ENCODE results near the gene HOXB4. TPM values are rescaled to one million over a fixed set of nuclear protein-coding genes. Genes with fewer than 3 reads are reported as not detected.

Gene HOXB4
- total RNA-seq, 1 donor = 0.36 TPM

DNA sequence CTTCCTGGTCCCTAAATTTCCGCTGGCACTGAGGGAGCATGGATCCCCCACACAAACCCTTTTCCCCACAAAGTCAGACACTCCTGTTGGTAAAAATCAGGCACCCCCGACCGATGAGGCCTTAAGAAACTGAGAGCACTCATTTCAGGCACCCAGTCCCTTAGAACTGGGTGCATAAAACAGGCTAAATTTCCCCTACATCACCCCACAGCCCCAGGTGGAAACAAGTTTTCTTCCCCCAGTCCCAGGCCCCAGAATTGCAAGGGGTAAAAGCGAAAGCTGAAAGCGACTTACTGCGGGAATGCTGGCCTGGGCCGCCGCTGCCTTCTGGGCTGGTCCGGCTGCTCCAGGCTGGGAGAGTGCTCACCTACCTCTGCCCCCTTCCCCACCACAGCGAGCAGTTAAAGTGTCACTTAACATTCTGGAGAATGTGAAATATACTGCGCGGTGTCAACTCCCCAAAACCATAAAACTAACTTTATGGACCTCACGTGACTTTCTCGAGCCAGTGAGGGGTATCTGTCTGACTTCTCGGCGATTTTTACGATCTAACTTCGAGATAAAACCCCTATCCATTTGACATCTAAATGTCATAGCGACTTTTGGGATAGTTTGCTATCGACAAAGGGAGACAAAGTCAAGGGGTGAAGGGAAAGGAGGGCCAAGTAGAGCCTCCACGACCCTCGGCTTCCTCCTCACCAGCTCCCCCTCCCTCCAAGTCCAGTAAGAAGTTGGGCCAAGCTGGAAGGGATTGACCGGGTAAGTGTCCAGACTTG, 11.9 kb upstream of the HOXB4 start, which contains the start of gene HOXB3:
Gene HOXB3 (minus strand): TSS at position 411 of the 776 bp plus-strand sequence. CDS start 37,767 bp downstream, outside the sequence.
- Histone ChIP-seq H3K79me2 (ENCODE audit: insufficient read depth, low read length) (no peaks in the 10 kb centered on the region), H2AFZ (ENCODE audit: low read length) (no peak within 1 kb of the TSS), H4K20me1 (ENCODE audit: insufficient read depth, low read length) (no peaks in the 10 kb centered on the region), H3K4me2 (ENCODE audit: insufficient read depth, low read length) (no peak within 1 kb of the TSS), H3K4me1 (ENCODE audit: insufficient read depth, low read length) (peaks cover 10% of the 10 kb centered on the region), H3K9me3 (ENCODE audit: low read depth, low read length) (no peaks in the 10 kb centered on the region), H3K36me3 (ENCODE audit: insufficient read depth, low read length) (no peaks in the 10 kb centered on the region), H3K27me3 (ENCODE audit: insufficient read depth, low read length) (peaks cover 89% of the 10 kb centered on the region), H3K27ac (ENCODE audit: low read depth, low read length) (no peak within 1 kb of the TSS), H3K4me3 (ENCODE audit: insufficient read depth, low read length) (no peak within 1 kb of the TSS)
- no peak for DNase-seq (ENCODE audit: insufficient read length, low spot score, missing footprints)
- no peak for TF ChIP-seq CTCF (IDR thresholded peaks at IDR 0.05; ENCODE audit: extremely low read depth, low read depth, low read length)

- Histone ChIP-seq H3K36me3 (ENCODE audit: insufficient read depth, low read length) (no peaks in the 10 kb centered on the region), H3K9me3 (ENCODE audit: low read depth, low read length) (no peaks in the 10 kb centered on the region), H3K4me1 (ENCODE audit: insufficient read depth, low read length) (peaks cover 11% of the 10 kb centered on the region), H4K20me1 (ENCODE audit: insufficient read depth, low read length) (no peaks in the 10 kb centered on the region), H3K4me3 (ENCODE audit: insufficient read depth, low read length) (no peak overlapping the region), H2AFZ (ENCODE audit: low read length) (no peak overlapping the region), H3K27me3 (ENCODE audit: insufficient read depth, low read length) (peaks cover 85% of the 10 kb centered on the region), H3K27ac (ENCODE audit: low read depth, low read length) (no peak overlapping the region), H3K79me2 (ENCODE audit: insufficient read depth, low read length) (no peaks in the 10 kb centered on the region), H3K4me2 (ENCODE audit: insufficient read depth, low read length) (no peak overlapping the region)
- TF ChIP-seq CTCF (IDR thresholded peaks at IDR 0.05; ENCODE audit: extremely low read depth, low read depth, low read length) = no peak
- DNase-seq (ENCODE audit: insufficient read length, low spot score, missing footprints) = no peak
Observed at GRCh38 chr17:48589060-48589830, 11.1 kb upstream of the HOXB4 start.

DNA sequence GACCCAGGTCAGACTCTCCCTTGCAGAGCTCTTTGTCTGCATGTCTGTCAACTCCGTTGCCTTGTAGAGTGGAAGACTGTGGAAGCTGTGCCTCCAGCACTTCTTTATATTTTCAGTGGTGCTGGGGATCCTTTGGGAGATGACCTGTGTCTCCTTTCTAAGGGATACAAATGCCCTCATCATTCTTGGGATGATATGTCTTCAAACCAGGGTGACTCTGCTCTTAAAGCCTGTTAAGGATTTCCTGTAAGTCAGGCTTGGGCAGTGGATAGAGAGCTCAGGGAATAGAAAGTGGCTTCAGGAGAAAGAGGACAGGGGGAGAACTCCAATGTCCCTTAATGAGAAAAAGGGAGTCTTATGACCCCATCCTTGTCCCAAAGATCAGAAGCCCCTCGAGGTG, 10.4 kb upstream of the HOXB4 start:
- H3K27ac ChIP-seq (ENCODE audit: low read depth, low read length) = no peak overlapping the region
- H2AFZ ChIP-seq (ENCODE audit: low read length) = no peak overlapping the region
- no peaks in the 10 kb centered on the region for H3K79me2 ChIP-seq (ENCODE audit: insufficient read depth, low read length)
- peaks cover 11% of the 10 kb centered on the region for H3K4me1 ChIP-seq (ENCODE audit: insufficient read depth, low read length)
- no peaks in the 10 kb centered on the region for H3K9me3 ChIP-seq (ENCODE audit: low read depth, low read length)
- H3K27me3 ChIP-seq (ENCODE audit: insufficient read depth, low read length) = peaks cover 85% of the 10 kb centered on the region
- no peaks in the 10 kb centered on the region for H3K36me3 ChIP-seq (ENCODE audit: insufficient read depth, low read length)
- no peak for DNase-seq (ENCODE audit: insufficient read length, low spot score, missing footprints)
- no peak for TF ChIP-seq CTCF (IDR thresholded peaks at IDR 0.05; ENCODE audit: extremely low read depth, low read depth, low read length)
- no peaks in the 10 kb centered on the region for H4K20me1 ChIP-seq (ENCODE audit: insufficient read depth, low read length)
- H3K4me3 ChIP-seq (ENCODE audit: insufficient read depth, low read length) = no peak overlapping the region
- H3K4me2 ChIP-seq (ENCODE audit: insufficient read depth, low read length) = no peak overlapping the region

GRCh38 chr17:48588074-48588415, 9.9 kb upstream of the HOXB4 start:
- Histone ChIP-seq H3K9me3 (ENCODE audit: low read depth, low read length) (no peaks in the 10 kb centered on the region), H3K4me2 (ENCODE audit: insufficient read depth, low read length) (no peak overlapping the region), H3K36me3 (ENCODE audit: insufficient read depth, low read length) (no peaks in the 10 kb centered on the region), H4K20me1 (ENCODE audit: insufficient read depth, low read length) (no peaks in the 10 kb centered on the region), H3K4me1 (ENCODE audit: insufficient read depth, low read length) (peaks cover 11% of the 10 kb centered on the region), H3K79me2 (ENCODE audit: insufficient read depth, low read length) (no peaks in the 10 kb centered on the region), H2AFZ (ENCODE audit: low read length) (no peak overlapping the region), H3K27me3 (ENCODE audit: insufficient read depth, low read length) (peaks cover 85% of the 10 kb centered on the region), H3K27ac (ENCODE audit: low read depth, low read length) (no peak overlapping the region), H3K4me3 (ENCODE audit: insufficient read depth, low read length) (no peak overlapping the region)
- DNase-seq (ENCODE audit: insufficient read length, low spot score, missing footprints) = no peak
- TF ChIP-seq CTCF (IDR thresholded peaks at IDR 0.05; ENCODE audit: extremely low read depth, low read depth, low read length) = no peak
